ENCODE measurements around the gene AOPEP.

The AOPEP gene

GRCh38 chr9:94808926-94809700, 82.6 kb downstream of the AOPEP start:
- H3K27ac ChIP-seq, result no peak overlapping the region
- no peak for TF ChIP-seq ZFX (IDR thresholded peaks at IDR 0.05)
- no peak for TF ChIP-seq CTCF (conservative IDR thresholded peaks at IDR 0.05)

GRCh38 chr9:94809778-94810177, 83.3 kb downstream of the AOPEP start:
- no peak overlapping the region for H3K27ac ChIP-seq
- TF ChIP-seq ZFX (IDR thresholded peaks at IDR 0.05) (no peak), CTCF (conservative IDR thresholded peaks at IDR 0.05) (no peak)

- H3K27ac ChIP-seq, result no peak overlapping the region
These were observed 84.6 kb downstream of the AOPEP start for GRCh38 chr9:94811074-94811473.

GRCh38 chr9:94812343-94812742, 85.8 kb downstream of the AOPEP start:
- TF ChIP-seq CTCF (conservative IDR thresholded peaks at IDR 0.05), result no peak
- no peak for TF ChIP-seq ZFX (IDR thresholded peaks at IDR 0.05)
- H3K27ac ChIP-seq, result no peak overlapping the region

More at GRCh38 chr9:94811074-94811473, 84.6 kb downstream of the AOPEP start:
- TF ChIP-seq ZFX (IDR thresholded peaks at IDR 0.05), result no peak
- no peak for TF ChIP-seq CTCF (conservative IDR thresholded peaks at IDR 0.05)

GRCh38 chr9:94813379-94813778, 86.9 kb downstream of the AOPEP start:
- no peak overlapping the region for H3K27ac ChIP-seq
- no peak for TF ChIP-seq ZFX (IDR thresholded peaks at IDR 0.05)
- TF ChIP-seq CTCF (conservative IDR thresholded peaks at IDR 0.05), result no peak

GRCh38 chr9:94817291-94818177, 91.0 kb downstream of the AOPEP start:
- TF ChIP-seq CTCF (conservative IDR thresholded peaks at IDR 0.05) (no peak), ZFX (IDR thresholded peaks at IDR 0.05) (no peak)
- no peak overlapping the region for H3K27ac ChIP-seq

GRCh38 chr9:94818178-94818541, 91.7 kb downstream of the AOPEP start:
- TF ChIP-seq CTCF (conservative IDR thresholded peaks at IDR 0.05) (no peak), ZFX (IDR thresholded peaks at IDR 0.05) (no peak)
- no peak overlapping the region for H3K27ac ChIP-seq
